Activated B cell treated with CpG ODN at 0.5 μM for 24 hours (primary cell): ENCODE results near the gene DNMT3B. TPM values are rescaled to one million over a fixed set of nuclear protein-coding genes. Genes with fewer than 3 reads are reported as not detected.

Source experiments
- ATAC-seq: fragments of 200-7000 bp; cut with Tn5 transposase; one replicate; pipeline ENCODE4 v1.10.0; 2021; ENCODE audit warnings: low read depth, mild to moderate bottlenecking, moderate library complexity
- CTCF ChIA-PET: fragments of 350-600 bp; sonication (Branson Sonifier 250); formaldehyde crosslinking; loops from one replicate; lab custom pipeline; 2021; ENCODE audit warnings: antibody characterized with exemption; lab: Charles Lee
- POLR2A ChIA-PET: fragments of 350-600 bp; sonication (Branson Sonifier 250); formaldehyde crosslinking; loops from one replicate; lab custom pipeline; 2021; ENCODE audit warnings: antibody characterized with exemption; lab: Charles Lee
- DNase-seq: peaks from one replicate; pipeline ENCODE4 v3.0.0; 2022
- H3K27ac Mint-ChIP-seq: one replicate; pipeline ENCODE4 v1.8.0; 2020; ENCODE audit warnings: mixed read lengths
- H3K27me3 Mint-ChIP-seq: one replicate; pipeline ENCODE4 v1.8.0; 2021; ENCODE audit warnings: mixed read lengths
- H3K36me3 Mint-ChIP-seq: one replicate; pipeline ENCODE4 v1.8.0; 2021; ENCODE audit warnings: low read depth, mixed read lengths
- H3K4me1 Mint-ChIP-seq: one replicate; pipeline ENCODE4 v1.8.0; 2021; ENCODE audit warnings: mixed read lengths
- H3K4me3 Mint-ChIP-seq: one replicate; pipeline ENCODE4 v1.8.0; 2020; ENCODE audit warnings: mild to moderate bottlenecking, mixed read lengths
- H3K9me3 Mint-ChIP-seq: one replicate; pipeline ENCODE4 v1.8.0; 2020; ENCODE audit warnings: mixed read lengths
- intact Hi-C: fragments of 100-400 bp; cut with micrococcal nuclease; formaldehyde crosslinking; loops from one replicate; pipeline ENCODE4 v1.15.1; 2024
- total RNA-seq: library from RNA; stranded (reverse); gene quantifications from 2 replicates; pipeline ENCODE4 v1.2.3, GENCODE V29; 2022
- TF ChIP-seq, protein P1 (sequence below): fragments of 200-600 bp; IDR thresholded peaks from one replicate; pipeline ENCODE4 v1.8.0; 2022; ENCODE audit warnings: antibody characterized with exemption, mild to moderate bottlenecking

The DNMT3B gene
- total RNA-seq, 1 donor from 2014 or later, result 0.20 TPM

DNA sequence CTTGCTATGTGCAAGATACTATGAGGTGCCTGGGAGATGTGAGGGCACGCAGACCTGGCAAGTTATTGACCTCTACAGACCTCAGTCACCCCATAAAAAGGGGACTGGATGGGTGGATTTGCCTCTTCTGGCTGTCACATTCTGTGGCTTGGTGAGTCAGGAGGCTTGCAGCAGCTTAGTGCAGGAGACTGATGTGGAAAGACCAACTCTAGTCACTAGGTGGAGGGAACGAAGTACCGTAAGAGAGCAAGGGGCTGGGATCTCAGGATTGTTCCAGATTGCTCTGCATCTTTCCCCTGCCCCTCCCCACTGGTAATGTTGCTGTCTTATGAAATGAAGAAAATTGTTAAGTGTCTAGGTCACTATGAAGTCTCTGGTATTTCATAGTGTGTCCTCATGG is 60.9 kb downstream of the DNMT3B start:
- DNase-seq (no peak), ATAC-seq (no peak)
- TF ChIP-seq, protein P1, sequence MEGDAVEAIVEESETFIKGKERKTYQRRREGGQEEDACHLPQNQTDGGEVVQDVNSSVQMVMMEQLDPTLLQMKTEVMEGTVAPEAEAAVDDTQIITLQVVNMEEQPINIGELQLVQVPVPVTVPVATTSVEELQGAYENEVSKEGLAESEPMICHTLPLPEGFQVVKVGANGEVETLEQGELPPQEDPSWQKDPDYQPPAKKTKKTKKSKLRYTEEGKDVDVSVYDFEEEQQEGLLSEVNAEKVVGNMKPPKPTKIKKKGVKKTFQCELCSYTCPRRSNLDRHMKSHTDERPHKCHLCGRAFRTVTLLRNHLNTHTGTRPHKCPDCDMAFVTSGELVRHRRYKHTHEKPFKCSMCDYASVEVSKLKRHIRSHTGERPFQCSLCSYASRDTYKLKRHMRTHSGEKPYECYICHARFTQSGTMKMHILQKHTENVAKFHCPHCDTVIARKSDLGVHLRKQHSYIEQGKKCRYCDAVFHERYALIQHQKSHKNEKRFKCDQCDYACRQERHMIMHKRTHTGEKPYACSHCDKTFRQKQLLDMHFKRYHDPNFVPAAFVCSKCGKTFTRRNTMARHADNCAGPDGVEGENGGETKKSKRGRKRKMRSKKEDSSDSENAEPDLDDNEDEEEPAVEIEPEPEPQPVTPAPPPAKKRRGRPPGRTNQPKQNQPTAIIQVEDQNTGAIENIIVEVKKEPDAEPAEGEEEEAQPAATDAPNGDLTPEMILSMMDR, result no peak
- intact Hi-C loops, result loop anchor here (5.0 kb wide), 1 partner anchor 81 kb away; the partner anchor contains the start of gene COMMD7
- H3K27ac Mint-ChIP-seq, result peak overlapping the region; percentile 4
- peaks cover 28% of the 10 kb centered on the region for H3K36me3 Mint-ChIP-seq
- H3K4me1 Mint-ChIP-seq, result peaks cover 48% of the 10 kb centered on the region
- ChIA-PET POLR2A (no interaction called here), CTCF (interaction anchor here (2.0 kb wide), 1 partner anchor 33 kb away, joined by 5 read pairs; no protein-coding TSS in a partner anchor)
- H3K27me3 Mint-ChIP-seq, result no peaks in the 10 kb centered on the region
- H3K4me3 Mint-ChIP-seq, result no peak overlapping the region
- H3K9me3 Mint-ChIP-seq, result no peaks in the 10 kb centered on the region

- intact Hi-C loops, result loop anchor here (5.0 kb wide), 1 partner anchor 82 kb away; the partner anchor contains the start of gene COMMD7
- H3K4me3 Mint-ChIP-seq, result no peak overlapping the region
Measured at GRCh38 chr20:32823737-32824588, 61.8 kb downstream of the DNMT3B start.

DNA sequence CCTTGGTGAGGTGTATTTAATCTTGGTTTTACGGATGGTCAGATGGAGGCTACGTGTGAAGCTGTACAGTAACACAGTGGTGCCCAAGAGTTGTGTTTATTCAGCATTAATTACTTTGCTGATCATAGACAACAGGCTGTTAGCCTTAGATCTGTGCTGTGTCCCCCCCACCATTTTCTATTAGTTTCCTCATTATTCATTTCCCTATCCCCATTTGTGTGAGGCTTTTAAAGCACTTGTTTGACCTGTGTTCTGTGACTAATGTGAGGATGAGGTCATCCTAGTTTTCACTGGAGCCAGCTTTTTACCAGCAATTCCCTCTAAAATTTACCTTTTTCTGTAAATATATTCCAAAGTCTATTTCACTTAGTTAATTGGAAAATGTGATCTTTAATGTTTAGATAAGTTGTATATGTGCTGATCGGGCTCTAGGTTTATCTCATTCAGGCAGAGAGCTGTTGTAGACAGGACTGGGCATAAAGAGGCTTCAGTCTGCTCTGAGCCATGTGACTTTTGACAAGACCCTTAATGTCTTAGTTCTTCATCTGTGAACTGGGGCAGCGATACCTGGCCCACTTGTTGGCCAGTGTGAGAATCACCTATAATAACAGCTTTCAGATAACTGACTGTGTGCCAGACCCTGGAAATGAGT is 66.0 kb downstream of the DNMT3B start:
- Mint-ChIP-seq H3K9me3 (no peaks in the 10 kb centered on the region), H3K36me3 (peaks cover 72% of the 10 kb centered on the region), H3K4me1 (peaks cover 22% of the 10 kb centered on the region), H3K4me3 (no peak overlapping the region), H3K27ac (no peak overlapping the region), H3K27me3 (no peaks in the 10 kb centered on the region)
- TF ChIP-seq, protein P1, result no peak
- intact Hi-C loops, result no loop called here
- no peak for DNase-seq
- no peak for ATAC-seq
- ChIA-PET POLR2A (interaction anchor here (0.7 kb wide), 1 partner anchor 9 kb away, joined by 4 read pairs; no protein-coding TSS in a partner anchor), CTCF (no interaction called here)

More at GRCh38 chr20:32823737-32824588, 61.8 kb downstream of the DNMT3B start:
- TF ChIP-seq, protein P1, result no peak
- Mint-ChIP-seq H3K27ac (no peak overlapping the region), H3K36me3 (peaks cover 35% of the 10 kb centered on the region), H3K4me1 (peaks cover 48% of the 10 kb centered on the region), H3K9me3 (no peaks in the 10 kb centered on the region), H3K27me3 (no peaks in the 10 kb centered on the region)
- DNase-seq (no peak), ATAC-seq (no peak)
- ChIA-PET POLR2A (no interaction called here), CTCF (interaction anchor here (2.0 kb wide), 1 partner anchor 34 kb away, joined by 5 read pairs; no protein-coding TSS in a partner anchor)

- peaks cover 82% of the 10 kb centered on the region for H3K36me3 Mint-ChIP-seq
- ChIA-PET POLR2A (interaction anchor here (1.3 to 1.6 kb wide), 2 partner anchors 9 to 86 kb away, joined by 4 to 6 read pairs; partner anchors contain the start of genes COMMD7 and MAPRE1), CTCF (interaction anchor here (0.7 to 0.9 kb wide), 2 partner anchors 9 to 40 kb away, joined by 3 read pairs; no protein-coding TSS in a partner anchor)
- no peak for DNase-seq
- intact Hi-C loops, result loop anchor here (5.0 kb wide), 1 partner anchor 37 kb away; no protein-coding TSS in a partner anchor
- H3K4me1 Mint-ChIP-seq, result peaks cover 11% of the 10 kb centered on the region
- H3K27ac Mint-ChIP-seq, result no peak overlapping the region
- no peak overlapping the region for H3K4me3 Mint-ChIP-seq
- no peaks in the 10 kb centered on the region for H3K27me3 Mint-ChIP-seq
- H3K9me3 Mint-ChIP-seq, result no peaks in the 10 kb centered on the region
- ATAC-seq, result no peak
- TF ChIP-seq, protein P1, result no peak
Measured at GRCh38 chr20:32829311-32830005, 67.3 kb downstream of the DNMT3B start.
